Activated T-cell treated with anti-CD3 and anti-CD28 coated beads for 4 hours (primary cell): ENCODE data around the gene TNFAIP8L2.
"Not testable (repeated sequence)": the region's sequence is repeated elsewhere in the genome, so short reads cannot be mapped to it uniquely, and the experiment has no call there.

Experiments used
- DNase-seq: peaks from one replicate; pipeline ENCODE4 v3.0.0-alpha.2; 2020

The TNFAIP8L2 gene

GRCh38 chr1:151146412-151147131 lies 9.9 kb upstream of the TNFAIP8L2 start, which contains the start of gene SEMA6C:
Gene SEMA6C (minus strand): TSS chr1:151146631. CDS start chr1:151142621, 4,010 bp downstream.
- peak; percentile 79 for DNase-seq

- no peak for DNase-seq
These were observed 9.3 kb upstream of the TNFAIP8L2 start for GRCh38 chr1:151147132-151147503.

GRCh38 chr1:151147665-151148064 lies 8.8 kb upstream of the TNFAIP8L2 start:
- DNase-seq, result no peak

- DNase-seq, result peak; percentile 23
These were observed 650 bp downstream of the TNFAIP8L2 start for GRCh38 chr1:151157067-151157531.

GRCh38 chr1:151158326-151158725 lies 1.9 kb downstream of the TNFAIP8L2 start:
- DNase-seq, result peak; percentile 35

GRCh38 chr1:151158751-151159251 lies 2.4 kb downstream of the TNFAIP8L2 start:
- DNase-seq, result no peak

- no peak for DNase-seq
These were observed 2.9 kb downstream of the TNFAIP8L2 start for GRCh38 chr1:151159373-151159772.

- DNase-seq, result no peak
These were observed 8.4 kb downstream of the TNFAIP8L2 start for GRCh38 chr1:151164732-151165280.

GRCh38 chr1:151165281-151165737 lies 8.9 kb downstream of the TNFAIP8L2 start:
- DNase-seq, result no peak

GRCh38 chr1:151165738-151166504 lies 9.5 kb downstream of the TNFAIP8L2 start, which contains the start of the genes LYSMD1 and SCNM1:
Gene LYSMD1 (minus strand): TSS chr1:151165902. CDS start chr1:151165258, 644 bp downstream.
Gene SCNM1 (plus strand): TSS chr1:151166144. CDS start chr1:151166153, 9 bp downstream.
- peak; percentile 91 for DNase-seq

- no peak for DNase-seq
These were observed 10.1 kb downstream of the TNFAIP8L2 start for GRCh38 chr1:151166505-151166956.

GRCh38 chr1:151167116-151167515 lies 10.7 kb downstream of the TNFAIP8L2 start:
- DNase-seq, result no peak

GRCh38 chr1:151171190-151171589 lies 14.7 kb downstream of the TNFAIP8L2 start:
- no peak for DNase-seq

GRCh38 chr1:151175041-151175741 lies 18.7 kb downstream of the TNFAIP8L2 start:
- no peak for DNase-seq

- DNase-seq, result no peak
These were observed 19.4 kb downstream of the TNFAIP8L2 start, which contains the start of gene TMOD4 for GRCh38 chr1:151175863-151176262. Gene TMOD4 (minus strand): TSS chr1:151175981. CDS start chr1:151174875, 1,106 bp downstream.

- no peak for DNase-seq
These were observed 20.1 kb downstream of the TNFAIP8L2 start for GRCh38 chr1:151176514-151177045.

GRCh38 chr1:151184211-151184610 lies 27.8 kb downstream of the TNFAIP8L2 start:
- no peak for DNase-seq

- no peak for DNase-seq
These were observed 30.8 kb downstream of the TNFAIP8L2 start for GRCh38 chr1:151187205-151187604.

- not testable (repeated sequence) for DNase-seq
These were observed 32.2 kb downstream of the TNFAIP8L2 start for GRCh38 chr1:151188667-151189066.

- peak; percentile 69 for DNase-seq
These were observed 33.4 kb downstream of the TNFAIP8L2 start, which contains the start of gene VPS72 for GRCh38 chr1:151189637-151190445. Gene VPS72 (minus strand): TSS chr1:151190197. CDS start chr1:151190121, 76 bp downstream.

- DNase-seq, result no peak
These were observed 35.6 kb downstream of the TNFAIP8L2 start for GRCh38 chr1:151192047-151192446.
